Ascending aorta (tissue), 1 donor: ENCODE data around the gene NPIPA7. TPM values are rescaled to one million over a fixed set of nuclear protein-coding genes. Genes with fewer than 3 reads are reported as not detected.

Source experiments
- total RNA-seq: library from RNA; depleted of rRNA; stranded (reverse); fragments of >200 nt; gene quantifications from one replicate; pipeline ENCODE4 v1.1.0, GENCODE V29; 2016

NPIPA7 gene
- total RNA-seq, 1 donor from 2014 or later, result not detected

Other genes with a start within 250 kb of the NPIPA7 start
- gene ABCC6, start 155.6 kb upstream of the NPIPA7 start, total RNA-seq, result 0.53 TPM
- 25.1 TPM for gene NOMO3, start 146.6 kb upstream of the NPIPA7 start, total RNA-seq